AG09309 (cell line): ENCODE data around the gene NFIX.
"Not testable (repeated sequence)": the region's sequence is repeated elsewhere in the genome, so short reads cannot be mapped to it uniquely, and the experiment has no call there.

ENCODE experiments used
- DNase-seq: peaks from one replicate; pipeline ENCODE4 v3.0.0-alpha.2; 2010; ENCODE audit warnings: low read depth
- H3K4me3 ChIP-seq: 2 replicates; pipeline ENCODE4 v1.5.1; 2011; ENCODE audit warnings: mild to moderate bottlenecking, low read depth, low read length, moderate library complexity; ENCODE audit not compliant: control insufficient read depth
- CTCF ChIP-seq: IDR thresholded peaks from 2 replicates; pipeline ENCODE4 v1.5.1; 2011; ENCODE audit warnings: mild to moderate bottlenecking, low read depth, low read length, inconsistent platforms; ENCODE audit not compliant: insufficient read depth, control insufficient read depth; ENCODE audit errors: missing control alignments

Gene NFIX

GRCh38 chr19:12954612-12954962, 40.7 kb upstream of the NFIX start:
- DNase-seq, result no peak
- TF ChIP-seq CTCF, result no peak
- H3K4me3 ChIP-seq, result no peak overlapping the region

GRCh38 chr19:12955575-12955974, 39.7 kb upstream of the NFIX start:
- not testable (repeated sequence) for DNase-seq

GRCh38 chr19:12955996-12956395, 39.3 kb upstream of the NFIX start:
- DNase-seq, result no peak
- H3K4me3 ChIP-seq, result peak overlapping the region; percentile 98
- TF ChIP-seq CTCF, result no peak

More at GRCh38 chr19:12955575-12955974, 39.7 kb upstream of the NFIX start:
- H3K4me3 ChIP-seq, result peak overlapping the region; percentile 98

GRCh38 chr19:12956446-12957388, 38.6 kb upstream of the NFIX start, which contains the start of gene GADD45GIP1:
TSS of gene GADD45GIP1 (minus strand) at chr19:12957223. CDS start at chr19:12957212, 11 bp downstream.
- H3K4me3 ChIP-seq, result peak within 1 kb of the TSS; percentile 98
- no peak for TF ChIP-seq CTCF
- no peak for DNase-seq

- not testable (repeated sequence) for DNase-seq
- peak overlapping the region; percentile 98 for H3K4me3 ChIP-seq
Observed at GRCh38 chr19:12957389-12957952, 37.8 kb upstream of the NFIX start.

- no peak for DNase-seq
- no peak overlapping the region for H3K4me3 ChIP-seq
- TF ChIP-seq CTCF, result no peak
Observed at GRCh38 chr19:12959481-12959880, 35.8 kb upstream of the NFIX start.

GRCh38 chr19:12965017-12965811, 30.1 kb upstream of the NFIX start:
- no peak for DNase-seq
- H3K4me3 ChIP-seq, result peak overlapping the region; percentile 61
- TF ChIP-seq CTCF, result peak; percentile 87
